HG02798 (cell line): ENCODE data around the gene ZFP57.
A peak's percentile ranks its signal among the peaks of the same experiment; 100 is the strongest.

Source experiments
- ATAC-seq: cut with Tn5 transposase; IDR thresholded peaks from one replicate; pipeline ENCODE4 v1.9.1; 2021; ENCODE audit warnings: mild to moderate bottlenecking; ENCODE audit not compliant: unreplicated experiment, poor library complexity

Gene ZFP57

GRCh38 chr6:29680904-29681303, at the start of gene ZFP57:
ZFP57 (minus strand) TSS chr6:29681152; CDS start chr6:29677003, 4,149 bp downstream.
- ATAC-seq, result no peak

GRCh38 chr6:29730575-29731126, 49.7 kb upstream of the ZFP57 start:
- no peak for ATAC-seq

DNA sequence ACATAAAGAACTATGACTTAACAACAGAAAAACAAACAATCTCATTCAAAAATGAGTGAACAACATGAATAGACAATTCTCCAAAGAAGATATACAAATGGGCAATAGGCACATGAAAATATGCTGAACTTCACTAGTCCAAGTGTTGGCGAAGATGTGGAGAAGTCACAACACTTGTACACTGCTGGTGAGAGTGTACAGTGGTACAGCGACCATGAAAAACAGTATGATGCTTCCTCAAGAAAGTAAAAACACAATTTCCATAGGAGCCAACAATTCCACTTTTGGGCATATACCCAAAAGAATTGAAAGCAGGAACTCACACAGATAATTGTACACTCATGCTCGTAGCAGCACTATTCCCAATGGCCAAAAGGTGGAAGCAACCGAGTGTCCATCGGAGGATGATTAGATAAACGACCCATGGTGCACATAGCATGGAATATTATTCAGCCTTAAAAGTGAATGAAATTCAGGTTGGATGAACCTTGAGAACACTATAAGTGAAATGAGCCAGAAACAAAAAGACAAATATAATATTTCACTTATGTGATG, 48.9 kb upstream of the ZFP57 start:
- no peak for ATAC-seq

DNA sequence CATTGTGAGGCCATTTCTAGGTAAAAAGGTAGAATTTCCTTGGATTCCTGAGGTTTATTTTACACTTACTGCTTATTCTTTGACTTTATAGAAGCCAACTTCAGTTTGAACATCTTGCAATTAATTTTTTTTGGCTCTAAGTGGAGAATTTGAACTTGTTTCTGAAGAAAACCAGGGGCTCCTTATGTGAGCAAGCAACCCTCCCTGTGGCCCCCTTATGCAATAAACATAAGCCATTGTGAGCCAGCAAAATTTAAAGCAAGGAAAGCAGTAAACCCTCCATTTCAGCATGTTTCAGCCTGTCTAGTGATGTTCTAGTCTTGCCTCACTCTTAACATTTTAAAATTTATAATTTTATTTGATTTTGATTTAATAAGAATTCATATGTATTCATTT, 47.9 kb upstream of the ZFP57 start:
- ATAC-seq, result no peak

- no peak for ATAC-seq
These were observed 47.4 kb upstream of the ZFP57 start for GRCh38 chr6:29728173-29728874.

DNA sequence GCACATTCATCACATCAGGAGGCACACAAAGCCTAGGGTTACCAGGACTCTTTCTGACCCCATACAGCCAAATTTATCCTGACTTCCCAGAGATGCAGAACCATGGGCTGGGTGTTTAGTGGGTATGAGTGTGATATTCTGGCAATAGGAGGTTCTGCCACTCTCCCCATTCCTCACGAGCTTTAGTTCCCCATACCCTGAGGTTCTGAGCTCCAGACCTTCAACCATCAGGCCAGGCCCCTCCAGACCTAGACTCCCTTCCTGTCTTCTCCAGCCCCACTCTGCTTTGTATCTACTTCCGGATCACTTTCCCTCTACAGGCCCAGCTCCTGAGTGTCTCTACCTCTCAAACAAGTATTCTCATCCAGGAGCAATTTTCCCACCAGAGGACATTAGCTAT, 46.7 kb upstream of the ZFP57 start:
- no peak for ATAC-seq

DNA sequence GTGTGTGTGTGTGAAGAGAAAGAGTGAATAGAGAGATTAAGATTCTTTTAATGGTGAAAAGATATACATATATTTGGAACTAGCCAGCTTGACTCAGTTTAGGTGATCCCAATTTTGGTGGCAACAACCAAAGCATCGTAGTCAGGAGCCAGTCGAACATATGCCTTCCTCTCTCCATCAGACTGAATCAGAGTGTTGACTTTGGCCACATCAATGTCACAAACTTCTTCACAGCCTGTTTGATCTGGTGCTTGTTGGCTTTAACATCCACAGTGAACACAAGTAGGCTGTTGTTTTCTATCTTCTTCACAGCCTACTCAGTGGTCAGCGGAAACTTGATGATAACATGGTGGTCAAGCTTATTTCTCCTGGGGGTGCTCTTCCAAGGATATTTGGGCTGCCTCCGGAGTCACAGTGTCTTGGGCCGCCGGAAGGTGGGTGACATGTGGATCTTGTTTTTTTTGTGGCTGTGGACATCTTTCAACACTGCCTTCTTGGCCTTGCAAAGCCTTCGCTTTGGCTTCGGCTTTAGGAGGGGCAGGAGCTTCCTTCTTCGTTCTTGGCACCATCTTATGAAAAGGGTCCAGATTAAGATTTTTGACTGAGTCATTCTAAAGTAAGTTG, 45.7 kb upstream of the ZFP57 start:
- ATAC-seq, result no peak

- no peak for ATAC-seq
These were observed 45.0 kb upstream of the ZFP57 start for GRCh38 chr6:29726001-29726400.

DNA sequence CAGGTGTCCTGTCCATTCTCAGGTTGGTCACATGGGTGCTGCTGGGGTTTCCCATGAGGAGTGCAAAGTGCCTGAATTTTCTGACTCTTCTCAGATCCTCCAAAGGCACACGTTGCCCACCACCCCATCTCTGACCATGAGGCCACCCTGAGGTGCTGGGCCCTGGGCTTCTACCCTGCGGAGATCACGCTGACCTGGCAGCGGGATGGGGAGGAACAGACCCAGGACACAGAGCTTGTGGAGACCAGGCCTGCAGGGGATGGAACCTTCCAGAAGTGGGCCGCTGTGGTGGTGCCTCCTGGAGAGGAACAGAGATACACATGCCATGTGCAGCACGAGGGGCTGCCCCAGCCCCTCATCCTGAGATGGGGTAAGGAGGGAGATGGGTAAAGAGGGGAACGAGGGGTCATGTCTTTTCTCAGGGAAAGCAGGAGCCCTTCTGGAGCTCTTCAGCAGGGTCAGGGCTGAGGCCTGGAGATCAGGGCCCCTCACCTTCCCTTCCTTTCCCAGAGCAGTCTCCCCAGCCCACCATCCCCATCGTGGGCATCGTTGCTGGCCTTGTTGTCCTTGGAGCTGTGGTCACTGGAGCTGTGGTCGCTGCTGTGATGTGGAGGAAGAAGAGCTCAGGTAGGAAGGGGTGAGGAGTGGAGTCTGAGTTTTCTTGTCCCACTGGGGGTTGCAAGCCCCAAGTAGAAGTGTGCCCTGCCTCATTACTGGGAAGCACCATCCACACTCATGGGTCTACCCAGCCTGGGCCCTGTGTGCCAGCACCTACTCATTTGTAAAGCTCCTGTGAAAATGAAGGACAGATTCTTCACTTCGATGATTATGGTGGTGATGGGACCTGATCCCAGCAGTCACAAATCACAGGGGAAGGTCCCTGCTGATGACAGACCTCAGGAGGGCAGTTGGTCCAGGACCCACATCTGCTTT, 44.3 kb upstream of the ZFP57 start:
- ATAC-seq, result no peak

DNA sequence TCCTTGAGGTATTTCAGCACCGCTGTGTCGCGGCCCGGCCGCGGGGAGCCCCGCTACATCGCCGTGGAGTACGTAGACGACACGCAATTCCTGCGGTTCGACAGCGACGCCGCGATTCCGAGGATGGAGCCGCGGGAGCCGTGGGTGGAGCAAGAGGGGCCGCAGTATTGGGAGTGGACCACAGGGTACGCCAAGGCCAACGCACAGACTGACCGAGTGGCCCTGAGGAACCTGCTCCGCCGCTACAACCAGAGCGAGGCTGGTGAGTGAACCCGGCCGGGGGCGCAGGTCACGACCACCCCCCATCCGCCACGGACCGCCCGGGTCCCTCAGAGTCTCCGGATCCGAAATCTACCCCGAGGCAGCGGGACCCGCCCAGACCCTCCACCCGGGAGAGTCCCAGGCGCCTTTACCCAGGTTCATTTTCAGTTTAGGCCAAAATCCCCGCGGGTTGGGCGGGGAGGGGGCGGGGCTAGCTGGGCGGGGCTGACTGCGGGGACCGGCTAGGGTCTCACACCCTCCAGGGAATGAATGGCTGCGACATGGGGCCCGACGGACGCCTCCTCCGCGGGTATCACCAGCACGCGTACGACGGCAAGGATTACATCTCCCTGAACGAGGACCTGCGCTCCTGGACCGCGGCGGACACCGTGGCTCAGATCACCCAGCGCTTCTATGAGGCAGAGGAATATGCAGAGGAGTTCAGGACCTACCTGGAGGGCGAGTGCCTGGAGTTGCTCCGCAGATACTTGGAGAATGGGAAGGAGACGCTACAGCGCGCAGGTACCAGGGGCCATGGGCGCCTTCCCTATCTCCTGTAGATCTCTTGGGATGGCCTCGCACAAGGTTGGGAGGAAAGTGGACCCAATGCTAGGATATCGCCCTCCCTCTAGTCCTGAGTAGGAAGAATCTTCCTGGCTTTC, 43.0 kb upstream of the ZFP57 start:
- peak; percentile 44 for ATAC-seq

DNA sequence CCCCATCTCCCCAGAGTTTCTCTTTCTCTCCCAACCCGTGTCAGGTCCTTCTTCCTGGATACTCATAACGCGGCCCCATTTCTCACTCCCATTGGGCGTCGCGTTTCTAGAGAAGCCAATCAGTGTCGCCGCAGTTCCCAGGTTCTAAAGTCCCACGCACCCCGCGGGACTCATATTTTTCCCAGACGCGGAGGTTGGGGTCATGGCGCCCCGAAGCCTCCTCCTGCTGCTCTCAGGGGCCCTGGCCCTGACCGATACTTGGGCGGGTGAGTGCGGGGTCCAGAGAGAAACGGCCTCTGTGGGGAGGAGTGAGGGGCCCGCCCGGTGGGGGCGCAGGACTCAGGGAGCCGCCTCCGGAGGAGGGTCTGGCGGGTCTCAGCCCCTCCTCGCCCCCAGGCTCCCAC, 42.3 kb upstream of the ZFP57 start, which contains the start of gene HLA-F:
Gene HLA-F, plus strand, starts transcription at position 173 of the 404 bp plus-strand sequence. Its CDS starts 30 bp downstream, at position 203.
- peak; percentile 93 for ATAC-seq

DNA sequence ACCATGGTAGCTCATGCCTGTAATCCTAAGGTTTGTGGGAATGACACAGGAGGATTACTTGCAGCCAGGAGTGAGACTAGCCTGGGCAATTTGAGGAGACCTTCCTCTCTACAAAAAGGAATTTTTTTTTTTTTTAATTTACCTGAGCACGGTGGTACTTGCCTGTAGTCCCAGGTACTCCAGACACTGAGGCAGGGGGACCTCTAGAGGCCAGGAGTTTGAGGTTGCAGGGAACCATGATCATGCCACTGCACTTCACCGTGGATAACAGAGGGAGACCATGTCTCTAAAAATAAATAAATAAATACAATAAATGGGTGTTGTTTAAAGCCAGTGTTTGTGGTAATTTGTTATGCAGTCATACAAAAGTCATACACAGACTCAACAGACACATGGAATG, 39.9 kb upstream of the ZFP57 start:
- ATAC-seq, result no peak

DNA sequence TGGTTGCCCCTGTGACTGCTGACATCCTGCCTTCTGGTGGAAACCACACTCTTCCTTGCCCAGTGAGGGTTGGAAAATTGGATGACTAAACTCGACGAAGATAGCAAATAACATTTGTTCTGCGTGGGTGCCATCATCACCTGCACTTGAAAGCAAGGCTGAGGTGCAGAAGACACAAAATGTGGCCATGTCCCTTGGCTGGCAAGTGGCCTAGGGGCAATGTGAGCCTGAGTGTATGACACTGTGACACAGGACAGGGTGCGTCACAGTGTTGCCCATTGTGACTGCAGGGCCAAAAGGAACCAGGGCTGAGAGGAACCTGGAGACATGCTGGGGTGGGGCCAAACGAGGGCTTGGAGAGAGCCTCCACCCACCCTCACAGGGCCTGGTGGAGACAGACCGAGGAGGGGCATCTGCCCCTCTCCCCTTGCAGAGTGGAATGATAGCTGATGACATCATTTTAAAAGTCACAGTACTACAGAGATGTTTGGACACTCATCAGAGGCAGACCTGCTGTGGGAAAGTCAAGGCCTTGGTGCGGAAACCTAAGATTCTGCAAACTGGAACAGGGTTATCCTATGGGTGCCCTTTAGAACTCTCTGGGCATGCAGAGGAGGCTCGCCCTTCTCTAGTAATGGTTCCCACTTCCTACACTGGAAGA, 29.5 kb upstream of the ZFP57 start:
- no peak for ATAC-seq

DNA sequence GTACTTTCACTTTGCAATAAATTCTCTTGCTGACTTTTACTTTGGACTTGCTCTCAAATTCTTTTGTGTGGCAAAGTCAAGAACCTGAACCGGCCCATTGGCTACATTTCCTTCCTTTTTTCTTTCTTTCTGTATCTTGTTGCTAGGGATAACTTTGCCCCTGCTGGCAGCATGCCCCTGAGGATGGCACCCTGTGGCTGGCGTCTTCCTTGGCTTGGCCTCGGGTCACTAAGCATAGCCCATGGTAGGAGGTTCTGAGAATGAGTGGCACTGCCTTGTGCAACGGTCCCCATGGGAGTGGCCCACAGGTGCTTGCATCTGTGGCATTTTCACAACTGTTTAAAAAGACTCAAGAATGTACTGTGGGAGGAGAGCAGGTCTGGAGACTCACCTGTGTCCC, 28.2 kb upstream of the ZFP57 start:
- no peak for ATAC-seq

DNA sequence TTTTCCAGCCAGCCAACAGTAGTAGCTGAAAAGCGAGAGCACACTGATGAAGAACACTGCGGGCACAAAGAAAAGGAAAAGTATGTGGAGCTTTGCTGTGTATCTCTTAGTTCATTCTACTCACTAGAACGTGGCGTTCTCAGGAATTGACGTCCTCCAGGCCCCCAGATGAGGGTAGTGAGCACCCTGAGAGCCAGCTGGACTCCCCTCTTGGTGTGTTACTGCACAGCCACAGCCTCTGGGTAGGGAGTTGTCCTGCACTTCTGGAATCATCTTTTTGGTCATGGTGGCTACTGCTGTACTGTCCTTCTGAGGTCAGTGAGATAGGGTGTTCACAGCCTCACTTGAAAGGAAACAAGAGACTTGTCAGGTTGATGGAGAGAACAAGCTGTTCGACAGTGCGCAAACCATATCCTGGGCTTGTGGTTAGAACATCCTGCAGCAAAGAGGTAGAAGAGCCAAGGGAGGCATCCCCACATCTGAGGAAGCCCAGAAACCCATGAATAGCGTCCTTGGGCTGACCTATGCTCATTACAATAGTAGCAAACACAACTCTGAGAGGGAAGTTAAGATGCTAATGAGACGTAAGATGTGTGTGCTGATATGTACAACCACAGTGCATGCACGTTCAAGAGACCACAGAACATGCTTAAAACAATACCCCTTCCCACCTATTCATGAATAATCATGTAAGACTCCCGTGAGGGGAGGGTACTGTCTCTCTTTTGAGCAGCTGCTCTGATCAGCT, 27.7 kb upstream of the ZFP57 start:
- no peak for ATAC-seq

- ATAC-seq, result no peak
These were observed 24.7 kb upstream of the ZFP57 start for GRCh38 chr6:29705389-29706231.

GRCh38 chr6:29702519-29703103, 21.7 kb upstream of the ZFP57 start:
- no peak for ATAC-seq
